ENCODE data around the gene TARS3.
"Not testable (repeated sequence)": the region's sequence is repeated elsewhere in the genome, so short reads cannot be mapped to it uniquely, and the experiment has no call there.

Gene TARS3

GRCh38 chr15:101697488-101697887 lies 26.8 kb downstream of the TARS3 start:
- no peak for DNase-seq

GRCh38 chr15:101696829-101697228 lies 27.4 kb downstream of the TARS3 start:
- DNase-seq: no peak

DNA sequence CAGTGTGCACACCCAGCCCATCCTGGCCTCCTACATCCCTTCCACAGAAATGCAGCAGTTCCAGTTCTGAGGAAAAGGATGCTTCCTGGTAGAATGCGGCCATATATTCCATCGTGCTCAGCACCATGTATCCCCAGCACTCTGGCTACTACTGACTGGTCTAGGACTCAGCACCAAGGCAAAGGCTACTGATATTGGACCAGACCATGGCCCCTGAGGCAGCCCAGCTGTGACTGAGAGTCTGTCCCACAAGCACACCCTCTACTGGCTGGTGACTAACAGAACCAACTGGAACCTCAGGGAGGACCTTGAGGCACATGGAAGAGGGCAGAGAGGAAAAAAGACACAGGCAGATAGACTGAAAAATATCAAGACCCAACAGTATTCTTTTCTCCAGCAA lies 30.0 kb downstream of the TARS3 start:
- DNase-seq: no peak

DNA sequence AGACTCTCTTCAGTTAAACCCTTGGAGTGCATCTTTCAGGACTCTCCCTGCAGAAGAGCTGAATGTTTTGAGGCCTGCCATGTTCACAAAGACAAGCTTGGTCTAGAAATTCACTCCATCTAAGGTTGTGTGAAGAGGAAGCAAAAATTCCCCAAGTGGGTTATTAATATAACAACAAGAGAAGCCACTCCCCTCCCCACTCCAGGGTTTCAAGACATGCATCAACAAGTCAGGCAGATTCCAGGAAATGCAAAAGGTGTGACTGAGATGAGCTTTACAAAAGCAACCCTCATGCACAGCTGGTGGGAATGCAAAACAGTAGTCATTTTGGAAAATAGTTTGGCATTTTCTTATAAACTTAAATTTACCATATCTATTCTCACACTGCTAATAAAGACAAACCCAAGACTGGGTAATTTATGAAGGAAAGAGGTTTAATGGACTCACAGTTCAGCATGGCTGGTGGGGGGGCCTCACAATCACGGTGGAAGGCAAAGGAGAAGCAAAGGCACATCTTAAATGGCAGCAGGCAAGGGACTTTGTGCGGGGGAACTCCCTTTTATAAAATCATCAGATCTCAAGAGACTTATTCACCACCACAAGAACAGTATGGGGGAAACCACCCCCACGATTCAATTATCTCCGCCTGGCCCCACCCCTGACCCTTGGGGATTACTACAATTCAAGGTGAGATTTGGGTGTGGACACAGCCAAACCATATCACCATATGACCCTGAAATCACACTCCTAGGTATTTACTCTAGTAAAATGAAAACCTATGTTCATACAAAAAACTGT lies 31.3 kb downstream of the TARS3 start:
- DNase-seq: no peak

DNA sequence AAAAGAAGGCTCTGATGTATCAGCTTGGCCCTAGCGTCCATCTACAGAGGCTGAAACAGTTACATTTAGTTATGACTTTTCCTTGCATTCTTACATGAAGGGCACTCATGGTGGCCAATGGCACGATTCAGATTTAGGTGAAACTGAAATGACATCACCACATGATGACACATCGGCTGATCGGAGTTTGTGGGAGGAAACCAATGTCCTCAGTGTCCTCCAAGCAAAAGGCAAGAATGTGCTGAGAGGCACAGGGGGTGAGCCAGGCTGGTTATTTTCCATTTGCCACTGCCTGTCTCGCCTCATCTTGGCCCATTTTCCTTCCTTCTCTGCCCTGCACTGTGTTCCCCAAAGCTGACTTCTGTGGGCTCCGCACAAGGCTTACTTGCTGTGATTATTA lies 34.4 kb downstream of the TARS3 start:
- DNase-seq: peak; percentile 52

- DNase-seq: no peak
Observed at GRCh38 chr15:101686718-101687117, 37.6 kb downstream of the TARS3 start.

- no peak for DNase-seq
Observed at GRCh38 chr15:101684877-101685276, 39.4 kb downstream of the TARS3 start.

- DNase-seq: peak; percentile 61
Observed at GRCh38 chr15:101684384-101684783, 39.9 kb downstream of the TARS3 start.

GRCh38 chr15:101679806-101680205 lies 44.5 kb downstream of the TARS3 start:
- DNase-seq: no peak

DNA sequence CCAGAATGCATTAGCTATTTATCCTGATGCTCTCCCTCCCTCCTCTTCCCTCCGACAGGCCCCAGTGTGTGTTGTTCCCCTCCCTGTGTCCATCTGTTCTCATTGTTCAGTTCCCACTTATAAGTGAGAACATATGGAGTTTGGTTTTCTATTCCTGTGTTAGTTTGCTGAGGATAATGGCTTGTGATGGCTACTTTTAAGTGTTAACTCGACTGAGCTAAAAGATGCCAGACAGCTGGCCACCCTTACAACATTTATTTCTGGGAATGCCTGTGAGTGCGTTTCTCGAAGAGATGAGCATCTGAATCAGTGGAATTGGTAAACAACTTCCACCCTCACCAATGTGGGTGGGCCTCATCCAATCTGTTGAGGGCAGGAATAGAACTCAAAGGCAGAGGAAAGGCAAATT lies 47.3 kb downstream of the TARS3 start:
- DNase-seq: no peak

DNA sequence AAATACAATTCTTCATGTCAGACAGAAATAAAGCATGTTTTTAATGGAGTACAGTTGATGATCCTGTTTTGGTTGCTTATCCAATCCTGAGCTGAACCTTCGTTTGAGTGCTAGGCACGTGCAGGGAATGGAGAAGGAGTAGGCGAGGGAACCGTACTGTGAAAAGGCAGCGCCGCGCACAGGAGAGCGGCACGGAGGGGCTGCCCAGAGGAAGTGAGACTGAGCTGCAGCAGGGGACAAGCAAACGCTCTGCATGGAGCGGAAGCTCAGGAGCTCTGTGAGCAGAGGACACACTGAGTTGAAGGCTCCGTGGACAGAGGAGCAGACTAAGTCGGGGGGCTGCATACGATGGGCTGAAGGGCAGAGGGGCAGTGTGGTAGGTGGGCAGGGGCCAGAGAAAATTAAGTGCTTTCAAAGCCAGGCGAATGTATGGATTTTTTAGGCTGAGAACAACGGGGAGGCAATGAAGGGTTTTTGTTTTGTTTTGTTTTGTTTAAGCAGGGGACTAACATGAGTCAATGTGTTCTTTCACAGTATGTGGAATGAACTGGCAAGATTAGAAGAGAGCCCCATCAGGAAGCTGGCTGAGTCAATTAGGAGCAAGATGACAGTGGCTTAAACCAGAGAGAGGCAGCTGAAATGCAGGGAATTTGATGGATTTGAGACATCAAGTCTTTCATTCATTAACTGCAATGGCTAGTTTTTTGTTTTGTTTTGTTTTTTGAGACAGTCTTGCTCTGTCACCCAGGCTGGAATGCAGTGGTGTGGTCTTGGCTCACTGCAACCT lies 48.3 kb downstream of the TARS3 start:
- DNase-seq: peak; percentile 76

DNA sequence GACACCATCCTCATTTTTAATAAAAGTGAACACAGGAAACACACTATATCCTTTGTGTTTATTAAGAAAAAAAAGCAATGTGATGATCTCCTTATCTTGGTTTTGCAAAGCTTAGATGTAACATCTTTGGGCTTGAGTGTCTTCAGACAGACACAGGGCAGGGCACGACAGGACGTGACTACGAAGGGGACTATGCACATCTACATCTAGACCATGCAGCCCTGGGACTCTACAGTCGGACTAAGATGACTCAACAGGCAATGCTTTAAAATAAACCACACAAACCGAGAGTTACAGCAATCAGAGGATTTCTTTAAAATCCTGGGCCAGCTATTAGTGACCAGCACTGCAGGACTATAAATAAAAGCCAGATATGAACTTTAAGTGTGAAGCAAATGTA lies 49.3 kb downstream of the TARS3 start:
- DNase-seq: peak; percentile 89

DNA sequence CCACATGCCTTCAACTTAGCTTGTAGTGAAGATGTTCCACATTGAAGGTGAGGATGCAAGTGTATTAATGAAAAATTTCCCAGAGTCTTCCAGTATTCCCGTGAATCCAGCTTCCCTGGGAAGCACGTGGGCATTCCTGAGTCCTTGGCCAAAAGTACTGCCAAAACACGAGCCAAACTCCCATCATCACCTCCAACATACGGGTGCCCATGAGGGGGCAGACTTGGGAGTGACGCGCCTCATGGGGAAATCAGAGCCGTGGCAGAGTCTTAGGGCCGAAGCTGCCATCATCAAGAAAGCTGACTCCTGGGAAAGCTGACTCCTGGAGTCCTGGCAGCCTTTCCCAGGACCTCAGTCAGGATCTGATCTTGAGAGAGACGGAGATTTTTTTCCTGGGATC lies 52.0 kb downstream of the TARS3 start:
- no peak for DNase-seq

- peak; percentile 36 for DNase-seq
Observed at GRCh38 chr15:101669744-101670143, 54.5 kb downstream of the TARS3 start.

DNA sequence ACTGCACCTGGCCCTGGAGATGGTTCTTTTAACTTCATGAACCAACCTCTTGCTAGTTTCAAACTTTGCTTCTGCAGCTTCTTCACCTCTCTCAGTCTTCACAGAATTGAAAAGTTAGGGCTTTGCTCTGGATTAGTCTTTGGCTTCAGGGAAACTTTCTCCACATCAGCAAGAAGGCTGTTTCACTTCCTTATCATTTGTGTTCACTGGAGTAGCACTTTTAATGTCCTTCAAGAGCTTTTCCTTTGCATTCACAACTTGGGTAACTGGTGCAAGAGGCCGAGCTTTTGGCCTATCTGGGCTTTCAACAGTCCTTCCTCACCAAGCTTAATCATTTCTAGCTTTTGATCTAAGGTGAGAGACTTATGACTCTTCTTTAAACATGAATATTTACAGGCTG lies 56.4 kb downstream of the TARS3 start:
- DNase-seq: no peak

DNA sequence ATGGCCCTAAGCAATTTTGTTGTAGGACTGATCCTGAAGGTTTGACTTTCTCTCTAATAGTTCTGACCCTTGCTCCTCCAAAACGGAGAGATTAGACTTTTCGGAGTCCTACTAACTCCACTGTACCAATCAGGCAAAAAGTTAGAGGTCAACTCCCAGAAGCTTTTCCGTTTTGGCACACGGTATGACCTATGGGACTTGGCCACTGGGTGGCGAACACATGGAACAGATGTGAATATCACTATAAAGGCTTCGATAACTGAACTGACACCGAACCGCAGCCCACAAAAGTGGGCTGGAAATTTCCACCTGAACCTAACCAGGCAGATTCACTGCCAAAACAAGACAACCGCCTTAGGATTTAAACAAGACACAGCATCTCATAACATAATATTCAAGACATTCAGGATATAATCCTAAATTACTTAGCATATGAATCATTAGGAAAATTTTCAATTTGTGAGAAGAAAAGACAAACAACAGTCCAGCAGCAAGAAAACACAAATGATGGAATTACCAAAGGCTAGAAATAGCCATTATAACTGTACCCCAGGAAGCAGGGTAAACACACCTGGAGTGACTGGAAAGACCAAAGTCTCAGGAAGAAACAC lies 59.9 kb downstream of the TARS3 start:
- no peak for DNase-seq

GRCh38 chr15:101662203-101662602 lies 62.1 kb downstream of the TARS3 start:
- no peak for DNase-seq

DNA sequence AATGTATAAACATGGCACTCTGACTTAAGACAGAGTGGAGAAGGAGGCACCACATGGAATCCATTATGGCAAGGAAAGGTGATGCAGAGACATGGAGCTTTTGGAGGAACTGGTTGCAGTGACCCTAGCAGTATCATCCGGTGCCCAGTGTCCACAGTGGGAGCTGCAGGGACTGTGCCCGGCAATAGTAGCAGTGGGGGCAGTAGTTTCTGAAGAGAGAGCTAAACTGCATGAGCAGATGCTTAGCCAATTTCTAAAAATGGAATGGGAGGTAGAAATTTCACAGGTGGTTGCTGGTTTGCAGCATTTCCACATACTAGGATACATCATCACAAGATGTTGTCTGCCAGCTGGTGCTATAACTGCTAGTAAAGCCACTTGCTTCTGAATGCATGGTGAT lies 64.3 kb downstream of the TARS3 start:
- DNase-seq: no peak

DNA sequence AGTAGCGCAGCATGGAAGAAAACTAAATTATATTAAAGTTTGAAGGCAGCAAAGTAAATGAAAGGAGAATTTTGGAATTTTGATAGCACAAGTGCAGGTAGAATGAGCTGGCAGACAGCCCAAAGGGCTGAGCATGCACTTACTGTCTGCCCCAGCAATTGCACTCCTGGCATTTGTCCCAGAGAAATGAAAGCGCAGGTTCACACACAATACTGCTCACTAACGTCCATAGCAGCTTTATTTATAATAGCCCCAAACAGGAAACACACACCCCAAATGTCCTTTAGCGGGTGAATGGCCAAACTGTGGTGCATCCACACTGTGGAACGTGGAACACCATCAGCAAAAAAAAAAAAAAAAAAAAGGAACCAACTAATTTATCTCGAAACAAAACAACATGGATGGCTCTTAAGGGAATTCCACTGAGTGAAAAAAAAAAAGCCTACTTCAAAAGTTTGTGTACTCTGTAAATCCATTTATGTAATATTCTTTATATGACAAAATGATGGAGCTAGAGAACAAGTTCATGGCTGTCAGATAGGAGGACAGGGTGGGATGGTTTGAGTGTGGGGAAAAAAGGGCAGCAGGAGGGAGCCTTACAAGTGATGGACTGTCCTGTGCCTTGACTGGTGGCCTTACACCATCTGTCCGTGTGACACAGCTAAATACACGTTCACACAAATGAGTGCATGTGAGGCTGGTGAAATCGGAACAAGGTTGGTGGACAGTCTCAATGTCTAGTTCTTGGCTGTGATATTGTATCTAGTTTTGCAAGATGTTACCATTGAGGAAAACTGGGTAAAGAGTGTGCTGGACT lies 66.1 kb downstream of the TARS3 start:
- no peak for DNase-seq

DNA sequence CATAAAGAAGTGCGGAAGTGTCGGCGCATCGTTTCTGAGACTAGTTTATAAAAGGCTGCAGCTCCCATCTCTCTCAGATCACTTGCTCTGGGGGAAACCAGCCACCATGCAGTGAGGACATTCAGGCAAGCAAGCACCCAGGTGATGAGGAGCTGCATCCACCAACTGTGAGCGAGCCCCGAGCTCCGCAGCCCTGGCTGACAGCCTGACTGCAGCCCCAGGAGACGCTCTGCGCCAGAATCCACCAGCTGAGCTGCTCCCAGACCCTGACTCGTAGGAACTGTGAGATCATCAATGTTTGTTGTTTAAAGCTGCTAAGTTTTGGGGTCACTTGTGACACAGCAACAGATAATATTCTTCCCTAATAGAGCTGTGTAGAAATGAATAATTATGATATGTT lies 67.1 kb downstream of the TARS3 start:
- no peak for DNase-seq

DNA sequence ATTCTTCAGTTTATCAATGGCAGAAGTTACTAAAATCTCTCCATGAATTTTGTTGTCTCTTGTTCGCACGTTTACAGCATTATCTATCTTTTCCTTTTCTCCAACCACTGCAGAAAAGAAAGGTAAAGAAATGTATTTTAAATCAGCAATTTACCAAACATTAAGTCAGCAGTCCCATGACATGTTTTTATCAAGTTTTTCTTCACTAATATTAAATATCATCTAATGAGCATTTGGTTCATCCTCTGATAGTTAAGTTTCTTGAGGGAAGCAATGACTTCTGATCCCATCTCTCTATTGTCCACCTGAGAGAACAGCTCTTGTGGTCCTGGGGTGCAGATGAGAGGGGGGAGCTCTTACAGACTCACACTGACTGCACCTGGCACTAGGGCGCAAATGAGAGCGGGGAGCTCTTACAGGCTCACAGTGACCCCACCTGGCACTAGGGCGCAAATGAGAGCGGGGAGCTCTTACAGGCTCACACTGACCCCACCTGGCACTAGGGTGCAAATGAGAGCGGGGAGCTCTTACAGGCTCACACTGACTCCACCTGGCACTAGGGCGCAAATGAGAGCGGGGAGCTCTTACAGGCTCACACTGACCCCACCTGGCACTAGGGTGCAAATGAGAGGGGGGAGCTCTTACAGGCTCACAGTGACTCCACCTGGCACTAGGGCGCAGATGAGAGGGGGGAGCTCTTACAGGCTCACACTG lies 69.5 kb downstream of the TARS3 start:
- not testable (repeated sequence) for DNase-seq

DNA sequence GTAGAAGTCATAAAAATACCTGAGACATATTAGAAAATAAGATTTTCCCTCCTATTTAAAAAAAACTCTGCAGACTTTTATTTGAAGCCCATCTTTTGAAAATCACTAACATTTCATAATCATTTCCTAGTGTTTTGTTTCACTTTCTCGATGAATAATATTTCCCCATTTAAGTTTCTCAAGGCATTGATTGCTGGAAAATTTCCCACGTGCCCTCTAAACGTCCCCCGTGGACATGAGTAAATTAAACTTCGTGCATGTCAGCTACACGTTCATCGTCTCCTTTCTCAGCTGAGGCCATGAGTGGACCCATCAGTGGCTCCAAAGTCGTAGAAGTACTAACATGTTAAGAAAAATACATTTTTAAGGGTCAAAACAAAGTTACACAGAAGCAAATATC lies 70.1 kb downstream of the TARS3 start:
- no peak for DNase-seq
